Measurements from ENCODE around the gene CLCA4. TPM values are rescaled to one million over a fixed set of nuclear protein-coding genes. Genes with fewer than 3 reads are reported as not detected.
"Not testable (repeated sequence)": the region's sequence is repeated elsewhere in the genome, so short reads cannot be mapped to it uniquely, and the experiment has no call there.

CLCA4 gene
- total RNA-seq, 1 donor from 2014 or later, result not detected

GRCh38 chr1:86596741-86597290 lies 49.9 kb downstream of the CLCA4 start:
- ATAC-seq, result no peak
- DNase-seq (ENCODE audit: low spot score), result no peak

GRCh38 chr1:86606080-86606479 lies 59.2 kb downstream of the CLCA4 start:
- not testable (repeated sequence) for DNase-seq (ENCODE audit: low spot score); ATAC-seq

- ATAC-seq, result no peak
Measured at GRCh38 chr1:86616433-86616832, 69.6 kb downstream of the CLCA4 start.

GRCh38 chr1:86616871-86617270 lies 70.0 kb downstream of the CLCA4 start:
- DNase-seq (ENCODE audit: low spot score), result no peak
- no peak for ATAC-seq

More at GRCh38 chr1:86616433-86616832, 69.6 kb downstream of the CLCA4 start:
- DNase-seq (ENCODE audit: low spot score), result no peak

- no peak for DNase-seq (ENCODE audit: low spot score)
- no peak for ATAC-seq
Measured at GRCh38 chr1:86618358-86618757, 71.5 kb downstream of the CLCA4 start.

- DNase-seq (ENCODE audit: low spot score) (no peak), ATAC-seq (no peak)
Measured at GRCh38 chr1:86619313-86619712, 72.4 kb downstream of the CLCA4 start.

GRCh38 chr1:86621286-86621685 lies 74.4 kb downstream of the CLCA4 start:
- no peak for ATAC-seq
- DNase-seq (ENCODE audit: low spot score), result no peak

Other genes starting within 250 kb of the CLCA4 start
- 3.1 TPM for gene ODF2L, start 150.8 kb upstream of the CLCA4 start, total RNA-seq
- not detected for gene CLCA2, start 122.9 kb upstream of the CLCA4 start, total RNA-seq
- 0.10 TPM for gene CLCA1, start 78.2 kb upstream of the CLCA4 start, total RNA-seq
- gene SH3GLB1, start 157.5 kb downstream of the CLCA4 start, total RNA-seq, result 23.2 TPM

Measured in left lobe of liver (tissue), 2 donors.